GM21737 (cell line): ENCODE results near the gene FERMT2.

Source experiments
- ATAC-seq: cut with Tn5 transposase; IDR thresholded peaks from one replicate; pipeline ENCODE4 v1.9.1; 2021; ENCODE audit warnings: mild to moderate bottlenecking, moderate library complexity; ENCODE audit not compliant: unreplicated experiment

The FERMT2 gene

DNA sequence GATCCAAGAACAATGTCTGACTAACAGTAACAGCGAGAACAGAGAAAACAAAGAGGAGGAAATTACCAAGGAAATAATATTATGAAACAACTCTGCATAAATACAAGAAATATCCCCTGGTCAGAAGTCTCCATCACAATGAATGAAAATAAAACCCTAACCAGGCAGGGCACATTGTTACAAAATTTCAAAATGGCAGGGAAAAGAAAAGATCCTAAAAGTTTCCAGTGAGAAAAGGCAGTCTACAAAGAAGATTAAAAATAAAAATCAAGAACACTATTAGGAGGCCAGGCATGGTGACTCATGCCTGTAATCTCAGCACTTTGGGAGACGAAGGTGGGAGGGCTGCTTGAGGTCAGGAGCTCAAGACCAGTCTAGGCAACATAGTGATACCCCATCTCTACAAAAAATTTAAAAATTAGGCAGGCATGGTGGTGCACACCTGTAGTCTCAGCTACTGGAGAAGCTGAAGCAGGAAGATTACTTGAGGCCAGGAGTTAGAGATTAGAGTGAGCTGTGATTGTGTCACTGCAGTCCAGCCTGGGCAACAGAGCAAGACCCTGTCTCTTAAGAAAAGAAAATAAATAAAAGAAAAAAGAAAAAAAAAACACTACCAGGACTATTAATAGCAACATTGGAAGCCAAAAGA is 47.8 kb downstream of the FERMT2 start:
- no peak for ATAC-seq

DNA sequence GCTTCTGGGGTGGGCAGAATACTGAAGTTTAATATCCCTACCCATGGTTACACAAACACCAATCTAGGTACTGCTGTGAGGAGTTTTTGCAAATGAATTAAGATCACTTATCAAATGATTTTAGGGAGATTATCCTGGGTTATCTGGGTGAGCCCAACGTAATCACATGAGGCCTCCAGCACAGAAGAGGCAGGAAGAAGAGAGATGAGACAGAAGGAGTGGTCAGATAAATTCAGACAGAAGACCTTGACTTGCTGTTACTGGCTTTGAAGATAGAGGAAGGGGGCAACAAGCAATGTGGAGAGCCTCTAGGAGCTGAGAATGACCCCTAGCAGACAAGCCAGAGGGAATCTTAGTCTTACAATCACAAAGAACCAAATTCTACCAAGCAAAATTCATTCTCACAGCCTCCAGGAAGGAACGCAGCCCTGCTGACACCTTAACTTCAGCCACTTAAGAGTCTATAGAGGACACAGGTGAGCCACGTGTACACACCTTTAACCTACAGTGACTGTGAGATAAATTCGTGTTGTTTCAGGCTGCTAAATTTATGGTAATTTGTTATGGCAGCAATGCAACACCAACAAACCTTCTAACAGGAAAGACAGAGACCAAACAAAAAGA is 49.4 kb downstream of the FERMT2 start:
- no peak for ATAC-seq

DNA sequence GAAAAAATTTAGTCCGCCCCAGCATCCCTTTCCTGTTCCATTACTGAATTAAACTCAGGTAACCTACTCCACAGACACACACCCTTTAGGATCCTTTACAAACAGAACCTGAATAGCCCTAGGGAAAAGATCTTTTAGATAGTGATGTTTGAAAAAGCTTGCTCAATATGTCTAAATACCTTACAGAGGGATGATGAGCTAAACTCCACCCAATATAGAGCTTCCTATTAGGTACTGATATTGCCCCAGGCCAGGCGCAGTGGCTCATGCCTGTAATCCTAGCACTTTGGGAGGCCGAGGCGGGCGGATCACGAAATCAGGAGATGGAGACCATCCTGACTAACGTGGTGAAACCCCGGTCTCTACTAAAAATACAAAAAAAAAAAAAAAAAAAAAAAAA is 50.1 kb downstream of the FERMT2 start:
- ATAC-seq, result no peak

DNA sequence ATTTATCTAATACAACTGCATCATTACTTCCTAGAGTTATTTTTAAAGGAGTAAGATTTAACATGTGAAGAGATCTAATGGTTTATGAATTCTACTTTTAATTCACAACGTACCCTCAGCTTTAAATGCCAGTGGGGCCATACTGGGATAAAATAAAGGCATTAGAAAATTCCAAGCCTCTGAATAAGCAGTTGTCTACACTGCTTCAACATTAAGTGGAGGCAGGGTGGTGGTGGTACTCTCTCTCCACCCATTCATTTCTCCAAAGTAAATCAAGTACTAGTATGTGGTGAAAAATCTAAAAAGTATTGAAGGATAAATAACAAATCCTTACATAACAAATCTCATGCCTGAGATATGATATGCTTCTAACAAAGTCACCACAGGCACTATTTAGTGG is 52.4 kb downstream of the FERMT2 start:
- ATAC-seq, result no peak

DNA sequence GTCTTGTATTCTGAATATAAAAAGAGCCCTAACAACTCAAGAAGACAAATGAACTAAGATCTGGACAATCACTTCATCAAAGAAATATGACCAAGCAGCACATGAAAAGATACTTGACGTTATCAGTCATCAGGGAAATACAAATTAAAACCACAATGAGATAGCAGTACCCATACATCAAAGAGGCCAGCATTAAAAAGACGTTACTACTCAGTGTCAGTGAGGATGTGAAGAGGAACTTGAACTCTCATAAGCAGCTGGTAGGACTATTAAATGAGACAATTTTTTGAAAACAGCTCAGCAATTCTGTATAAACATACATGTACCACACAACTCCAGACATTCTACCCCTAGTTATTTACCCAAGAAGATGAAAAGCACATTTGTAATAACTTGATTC is 55.9 kb downstream of the FERMT2 start:
- no peak for ATAC-seq

DNA sequence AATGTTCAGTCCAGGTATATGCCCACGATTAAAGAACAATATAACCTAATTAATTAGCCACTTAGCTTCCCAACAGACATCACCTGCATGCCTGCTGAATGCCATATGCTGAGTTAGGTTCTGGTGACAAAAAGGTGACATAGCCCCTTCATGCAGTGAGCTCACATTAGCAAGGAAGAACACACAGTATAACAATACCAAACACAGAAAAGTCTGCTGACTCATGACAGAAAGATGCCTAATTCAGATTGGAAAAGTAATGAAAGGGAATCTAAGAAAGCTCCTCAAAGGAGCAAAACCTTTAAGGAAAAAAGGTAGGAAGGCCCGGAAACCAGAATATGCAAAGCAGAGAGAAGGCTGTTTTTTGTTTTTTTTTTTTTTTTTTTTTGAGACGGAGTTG is 59.0 kb downstream of the FERMT2 start:
- no peak for ATAC-seq

DNA sequence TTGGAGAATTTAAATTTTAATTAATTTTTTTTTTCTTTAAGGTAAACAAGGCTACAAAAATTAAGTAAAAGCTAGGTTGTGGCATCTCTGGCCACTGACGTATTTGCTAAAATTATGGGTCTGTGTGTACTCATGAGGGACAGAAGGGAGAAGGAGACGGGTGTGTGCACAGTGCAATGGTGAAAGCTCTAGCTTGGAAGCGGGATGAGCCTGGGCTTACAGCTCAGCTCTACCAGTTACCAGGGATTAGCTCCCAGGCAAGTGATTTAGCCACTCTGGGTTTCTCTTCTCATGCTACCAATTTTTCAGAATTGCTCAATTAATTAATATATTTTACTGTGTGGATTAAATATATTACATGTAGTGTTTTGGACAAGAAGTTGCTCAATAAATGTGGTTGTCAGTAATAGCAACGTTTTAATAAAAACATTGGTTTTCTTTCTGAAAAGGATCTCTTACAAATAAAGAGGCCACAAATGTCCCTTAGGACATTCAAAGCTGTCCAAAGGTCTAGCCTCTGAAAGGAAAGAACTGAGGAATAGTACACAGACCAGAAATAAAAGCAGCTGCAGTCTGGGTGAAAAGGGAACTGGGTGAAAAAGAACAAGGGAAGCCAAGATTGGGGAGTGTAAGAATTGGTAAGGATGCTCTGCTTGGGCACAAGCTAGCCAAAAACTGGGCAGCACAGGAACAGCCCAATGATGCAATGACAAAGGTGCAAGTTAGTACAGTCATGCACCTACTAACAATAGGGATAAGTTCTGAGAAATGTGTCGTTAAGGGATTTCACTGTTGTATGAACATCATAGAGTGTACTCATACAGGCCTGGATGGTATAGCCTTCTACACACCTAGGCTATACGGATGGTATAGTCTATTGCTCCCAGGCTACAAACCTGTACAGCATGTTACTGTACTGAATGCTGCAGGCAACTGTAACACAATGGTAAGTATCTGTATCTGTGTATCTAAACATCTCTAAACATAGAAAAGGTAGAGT is 61.7 kb downstream of the FERMT2 start:
- ATAC-seq, result no peak

DNA sequence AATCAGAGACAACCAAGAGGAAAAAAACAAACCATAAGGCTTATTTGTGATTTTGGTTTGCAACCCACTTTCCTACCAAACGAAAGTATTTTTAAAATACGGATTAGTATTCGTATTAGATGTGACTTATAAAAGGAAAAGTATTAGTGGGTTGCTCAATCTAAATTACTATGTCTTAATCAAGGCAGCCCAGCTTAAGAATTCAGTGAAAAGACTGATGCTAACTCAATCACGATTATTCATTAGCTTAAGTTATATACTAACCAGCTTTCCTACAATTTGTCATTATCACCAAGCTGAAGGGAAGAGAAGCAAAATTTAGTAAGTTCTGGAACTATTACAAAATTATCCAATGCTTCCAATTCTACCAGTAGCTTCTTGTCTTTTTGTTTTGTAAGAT is 62.7 kb downstream of the FERMT2 start:
- no peak for ATAC-seq

DNA sequence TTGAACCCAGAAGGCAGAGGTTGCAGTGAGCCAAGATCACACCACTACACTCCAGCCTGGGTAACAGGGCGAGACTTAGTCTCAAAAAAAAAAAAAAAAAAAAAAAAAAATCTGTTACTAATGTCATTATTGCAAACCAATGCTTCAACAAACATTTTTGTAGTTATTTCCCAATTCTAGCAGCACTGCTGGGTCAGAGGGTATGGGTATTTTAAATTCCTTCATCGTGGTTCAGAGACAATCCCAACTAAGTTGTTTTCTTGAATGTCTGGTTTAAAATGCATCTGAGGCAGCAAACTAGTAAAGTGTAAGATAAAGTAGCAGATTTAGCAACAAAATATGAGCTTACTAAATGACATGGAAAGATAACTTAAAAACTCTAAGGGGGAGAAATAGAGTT is 65.6 kb downstream of the FERMT2 start:
- no peak for ATAC-seq

DNA sequence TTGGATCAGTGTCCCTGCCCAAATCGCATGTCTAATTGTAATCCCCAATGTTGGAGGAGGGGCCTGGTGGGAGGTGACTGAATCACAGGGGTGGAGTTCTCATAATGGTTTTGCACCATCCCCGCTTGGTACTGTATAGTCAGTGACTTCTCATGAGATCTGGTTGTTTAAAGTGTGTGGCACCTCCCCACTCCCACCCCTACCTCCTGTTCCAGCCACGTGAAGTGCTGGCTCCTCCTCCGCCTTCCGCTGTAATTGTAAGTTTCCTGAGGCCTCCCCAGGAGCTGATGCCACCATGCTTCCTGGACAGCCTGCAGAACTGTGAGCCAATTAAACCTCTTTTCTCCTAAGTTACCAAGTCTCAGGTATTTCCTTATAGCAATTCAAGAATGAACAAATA is 67.2 kb downstream of the FERMT2 start:
- no peak for ATAC-seq

DNA sequence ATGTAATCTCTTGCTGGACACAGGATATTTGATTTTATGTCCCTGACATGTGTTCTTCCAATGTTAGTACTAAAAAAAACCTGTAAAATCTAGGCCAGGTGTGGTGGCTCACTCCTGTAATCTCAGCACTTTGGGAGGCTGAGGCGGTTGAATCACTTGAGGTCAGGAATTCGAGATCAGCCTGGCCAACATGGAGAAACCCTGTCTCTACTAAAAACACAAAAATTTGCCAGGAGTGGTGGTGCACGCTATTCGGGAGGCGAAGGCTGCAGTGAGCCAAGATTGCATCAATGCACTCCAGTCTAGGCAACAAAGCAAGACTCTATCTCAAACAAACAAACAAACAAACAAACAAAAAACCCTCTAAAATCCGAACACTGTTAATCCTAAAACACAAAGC is 68.0 kb downstream of the FERMT2 start:
- ATAC-seq, result no peak

DNA sequence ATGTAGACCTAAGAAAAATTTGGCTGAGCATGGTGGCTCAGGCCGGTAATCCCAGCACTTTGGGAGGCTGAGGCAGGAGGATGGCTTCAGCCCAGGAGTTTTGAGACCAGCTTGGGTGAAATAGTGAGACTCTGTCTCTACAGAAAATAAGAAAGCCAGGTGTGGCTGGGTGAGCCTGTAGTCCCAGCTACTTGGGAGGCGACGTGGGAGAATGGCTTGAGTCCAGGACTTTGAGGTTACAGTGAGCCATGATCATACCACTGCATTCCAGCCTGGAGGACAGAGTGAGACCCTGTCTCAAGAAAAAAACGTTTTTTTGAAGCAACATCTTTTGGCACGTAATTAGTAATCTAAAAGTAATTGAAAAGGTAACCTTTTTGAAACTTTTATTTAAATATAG is 70.9 kb downstream of the FERMT2 start:
- ATAC-seq, result no peak

DNA sequence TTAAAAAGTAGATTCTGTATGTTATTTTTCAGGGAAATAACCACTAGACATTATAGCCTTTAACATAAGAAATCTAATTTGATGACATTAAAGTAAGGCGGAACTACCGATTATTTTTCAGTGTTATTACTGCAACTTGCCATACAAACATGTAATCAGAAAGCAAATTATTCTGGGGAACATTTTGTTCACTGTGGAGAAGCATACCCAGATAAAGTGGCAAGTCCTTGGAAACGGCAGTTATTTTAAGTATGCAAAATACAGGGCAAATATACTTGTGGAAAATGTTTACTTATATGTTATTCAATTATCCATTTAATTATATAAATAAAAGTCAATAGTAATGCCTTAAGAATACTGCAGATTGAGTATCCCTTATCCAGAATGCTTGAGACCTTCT is 71.9 kb downstream of the FERMT2 start:
- no peak for ATAC-seq

DNA sequence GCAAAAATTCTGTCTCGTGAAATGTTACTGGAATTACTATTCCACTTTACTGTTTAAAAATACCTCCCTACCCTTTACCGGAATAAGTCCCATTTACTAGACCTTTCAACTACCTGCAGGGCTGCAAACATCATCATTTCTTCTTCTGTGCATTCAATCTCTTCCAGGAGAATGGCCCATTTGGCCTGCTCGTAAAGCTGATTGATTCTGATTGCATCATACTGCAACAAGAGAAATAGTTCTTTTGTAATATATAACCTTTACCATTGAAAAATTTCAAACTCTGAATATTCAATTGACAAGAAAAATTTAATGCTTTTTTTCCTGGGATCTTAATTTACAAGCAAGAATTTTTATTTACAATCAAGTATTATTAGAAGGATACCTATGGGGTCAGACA is 72.4 kb downstream of the FERMT2 start:
- no peak for ATAC-seq

DNA sequence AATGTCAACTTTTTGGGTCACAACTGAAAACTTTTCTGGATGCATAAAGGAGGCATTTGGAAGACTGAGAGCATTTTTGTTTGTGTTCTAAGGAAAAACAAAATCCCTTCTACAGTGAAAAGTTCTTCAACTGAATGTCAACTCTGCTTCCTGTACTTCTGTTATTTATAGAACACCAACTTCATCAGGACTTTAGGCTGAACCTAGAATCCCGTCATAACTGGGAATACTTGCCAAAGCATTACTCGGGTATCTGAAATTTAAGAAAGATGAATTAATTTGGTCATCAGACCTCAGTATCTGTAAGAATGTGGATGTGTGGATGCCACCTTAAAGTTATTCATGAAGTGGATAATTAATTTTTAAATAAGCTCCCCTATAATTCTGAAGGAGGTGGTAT is 73.2 kb downstream of the FERMT2 start:
- ATAC-seq, result no peak

DNA sequence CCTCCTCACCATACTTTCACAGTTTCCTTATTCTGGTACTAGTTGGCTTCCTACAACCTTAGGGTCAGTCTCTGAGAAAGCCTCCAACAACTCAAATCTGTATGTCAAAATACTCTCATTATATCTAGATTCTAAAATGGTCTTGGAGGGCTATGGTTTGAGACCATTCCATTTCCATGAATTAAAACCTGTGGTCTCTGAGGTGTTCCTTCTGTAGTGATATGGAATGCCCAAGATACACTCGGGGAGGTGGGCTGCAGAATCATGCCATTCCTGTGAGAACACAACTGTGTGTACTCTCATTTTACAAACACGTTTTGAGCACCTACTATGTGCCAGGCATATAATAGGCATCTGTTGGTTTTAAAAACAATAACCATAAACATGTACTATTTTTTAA is 74.0 kb downstream of the FERMT2 start:
- no peak for ATAC-seq

DNA sequence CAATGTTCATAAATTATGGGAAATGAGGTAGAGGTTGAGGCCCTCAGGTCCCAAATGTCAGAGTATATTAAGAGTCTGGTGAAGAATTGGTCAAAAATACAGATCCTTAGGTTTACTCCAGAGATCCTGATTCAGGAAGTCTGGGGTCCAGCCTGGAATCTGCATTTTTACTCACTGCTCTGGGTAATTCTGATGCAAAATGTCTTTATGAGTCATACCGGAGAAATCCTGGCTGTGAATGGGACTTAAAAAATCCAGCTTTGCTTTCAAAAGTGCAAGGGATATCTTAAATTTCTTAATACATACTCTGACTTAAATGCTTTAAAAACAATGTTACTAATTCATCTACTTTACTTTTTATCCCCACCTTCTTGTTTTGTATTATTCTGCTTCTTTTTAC is 74.5 kb downstream of the FERMT2 start:
- ATAC-seq, result no peak

DNA sequence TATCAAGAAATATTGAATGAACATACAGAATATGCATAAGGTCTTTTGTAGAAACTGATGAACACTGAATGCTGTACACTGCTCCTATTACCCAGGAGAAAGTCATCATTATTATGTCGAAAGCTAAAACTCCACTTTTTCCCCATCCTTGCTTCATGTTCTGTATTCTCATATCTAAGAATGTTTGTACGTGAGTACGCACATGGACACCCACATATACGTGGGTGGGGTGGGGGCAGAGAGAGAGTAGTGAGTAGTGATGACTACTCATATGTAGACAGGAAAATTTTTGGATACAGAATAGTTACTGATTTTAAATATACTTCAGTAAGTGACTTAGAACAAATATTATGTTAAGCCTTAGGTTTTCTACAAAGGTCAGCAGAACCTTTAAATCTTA is 75.1 kb downstream of the FERMT2 start:
- no peak for ATAC-seq

DNA sequence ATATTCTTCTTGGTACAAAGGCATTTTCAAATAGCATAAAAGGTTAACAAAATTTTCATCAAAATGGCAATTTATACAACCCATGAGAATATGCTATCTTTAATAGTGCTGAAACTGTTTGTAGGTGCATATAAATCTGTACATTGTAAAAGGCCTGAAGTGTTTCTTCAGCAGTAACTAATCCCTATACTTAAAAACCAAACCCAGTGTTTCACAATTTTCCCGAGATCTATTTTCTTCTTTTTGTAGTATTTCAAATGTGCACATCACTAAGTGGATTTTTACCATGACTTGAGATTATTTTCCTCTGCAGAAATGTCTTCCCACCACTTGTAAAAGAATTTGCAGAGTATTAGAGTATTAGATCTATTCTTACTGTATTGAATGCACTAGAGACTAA is 76.5 kb downstream of the FERMT2 start:
- ATAC-seq, result no peak

DNA sequence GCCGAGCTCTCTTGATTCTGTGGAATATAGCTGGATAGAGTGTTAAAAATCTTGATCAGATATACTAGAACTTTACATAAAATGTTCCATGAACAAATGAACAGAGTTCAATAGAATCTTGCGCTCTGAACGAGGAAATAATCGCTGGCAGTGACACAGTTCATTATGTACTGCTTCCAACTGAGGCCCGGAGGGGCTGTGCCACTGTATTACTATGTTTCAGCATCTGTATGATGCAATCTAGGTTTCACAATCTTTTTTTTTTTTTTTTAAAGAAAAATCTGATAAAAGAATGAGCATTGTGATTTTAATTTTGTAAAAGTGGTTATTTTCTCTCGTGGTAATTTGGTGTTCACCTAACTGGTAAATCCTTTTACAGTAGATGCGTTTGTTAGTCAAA is 77.2 kb downstream of the FERMT2 start:
- ATAC-seq, result no peak

DNA sequence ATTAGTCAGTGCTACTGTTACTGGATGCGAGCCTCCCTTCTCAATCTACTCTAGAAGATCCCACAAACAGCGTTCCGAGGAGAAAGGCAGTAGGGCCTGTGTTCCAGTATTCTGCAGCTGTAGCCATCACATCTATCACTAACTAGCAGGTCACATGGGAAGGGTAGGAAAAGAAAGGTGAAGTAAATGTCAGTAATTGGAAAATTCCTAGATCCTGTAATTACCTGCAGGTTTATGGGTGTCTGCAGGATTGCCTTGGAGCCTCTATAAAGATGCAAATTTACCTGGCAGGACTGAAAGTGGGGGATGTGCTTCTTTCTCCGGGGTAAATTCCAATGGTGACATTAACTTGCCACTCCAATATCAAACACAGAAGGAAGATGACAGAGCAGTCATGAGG is 77.8 kb downstream of the FERMT2 start:
- ATAC-seq, result no peak

DNA sequence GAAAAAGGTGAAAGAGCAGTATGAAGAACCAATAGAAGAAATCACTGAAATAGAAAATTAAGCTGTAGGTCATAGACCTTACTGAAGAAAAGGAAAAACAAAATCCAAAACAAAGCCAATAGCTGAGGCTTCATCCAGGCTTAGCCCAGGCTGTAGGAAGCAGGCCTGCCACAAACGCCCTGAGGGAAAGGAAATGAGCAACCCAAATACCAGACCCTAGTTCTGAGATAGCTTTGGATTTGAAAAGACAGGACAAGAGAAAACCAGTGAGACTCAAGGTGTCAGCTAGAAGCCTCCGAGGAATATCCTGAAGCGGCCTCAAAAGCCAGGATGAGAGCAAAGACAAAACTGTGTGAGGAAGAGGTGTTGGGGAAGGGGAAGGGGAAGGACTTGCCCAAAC is 79.2 kb downstream of the FERMT2 start:
- no peak for ATAC-seq
